Measurements from ENCODE around the gene XYLT1.

The XYLT1 gene

DNA sequence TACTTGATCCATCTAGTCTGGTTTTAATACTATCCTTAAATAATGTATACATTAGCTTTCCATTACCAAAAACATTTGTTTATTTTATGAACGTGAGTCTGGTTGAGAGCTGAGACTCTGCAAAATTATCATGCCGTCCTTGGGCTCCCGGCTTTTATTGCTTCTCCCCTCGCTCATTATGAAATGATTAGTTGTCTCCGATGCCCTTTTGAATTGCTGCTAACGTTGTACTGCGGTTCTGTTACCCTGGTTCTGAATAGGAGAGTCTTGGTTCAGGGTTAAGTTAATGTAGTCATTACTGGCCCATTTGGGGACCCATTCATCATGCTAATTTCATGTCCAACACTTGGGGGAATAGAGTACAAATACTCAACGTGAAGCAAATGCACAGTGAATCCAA is 12.8 kb downstream of the XYLT1 start:
- DNase-seq, result no peak

DNA sequence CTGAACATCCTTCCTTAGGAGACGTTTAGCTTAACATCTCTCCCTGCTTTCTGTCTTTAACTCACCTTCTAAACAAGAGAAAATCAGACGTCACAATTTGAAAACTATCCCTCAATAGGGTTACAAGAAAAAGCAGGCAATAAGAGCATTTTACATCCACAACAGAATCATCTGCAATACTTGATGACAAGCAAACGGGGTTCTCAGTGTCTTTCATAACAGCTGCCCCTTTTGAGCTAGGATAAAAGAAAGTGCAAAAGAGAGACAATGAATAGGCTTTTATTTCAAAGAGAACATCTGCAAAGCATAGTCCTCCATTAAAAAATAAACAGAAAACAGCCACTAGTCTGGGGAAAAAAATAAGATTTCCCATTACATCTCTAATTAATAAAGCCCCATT is 13.2 kb downstream of the XYLT1 start:
- no peak for DNase-seq

DNA sequence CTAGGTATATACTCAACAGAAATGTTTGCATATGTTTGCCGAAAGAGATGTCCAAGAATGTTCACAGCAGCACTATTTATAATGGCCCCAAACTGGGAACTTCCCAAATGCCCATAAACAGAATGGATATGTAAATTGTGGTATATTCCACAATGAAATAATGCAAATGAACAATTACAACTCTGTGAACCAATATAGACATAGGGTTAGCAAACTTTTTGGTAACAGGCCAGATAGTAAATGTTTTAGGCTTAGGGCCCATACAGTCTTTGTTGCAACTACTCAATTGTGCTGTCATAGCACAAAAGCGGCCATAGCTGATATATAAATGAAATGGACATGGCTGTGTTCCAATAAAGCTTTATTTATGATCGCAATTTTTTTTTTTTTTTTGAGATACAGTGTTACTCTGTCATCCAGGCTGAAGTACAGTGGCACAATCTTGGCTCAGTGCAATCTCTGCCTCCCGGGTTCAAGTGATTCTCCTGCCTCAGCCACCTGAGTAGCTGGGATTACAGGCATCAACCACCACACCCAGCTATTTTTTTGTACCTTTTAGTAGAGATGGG is 16.5 kb downstream of the XYLT1 start:
- no peak for DNase-seq

DNA sequence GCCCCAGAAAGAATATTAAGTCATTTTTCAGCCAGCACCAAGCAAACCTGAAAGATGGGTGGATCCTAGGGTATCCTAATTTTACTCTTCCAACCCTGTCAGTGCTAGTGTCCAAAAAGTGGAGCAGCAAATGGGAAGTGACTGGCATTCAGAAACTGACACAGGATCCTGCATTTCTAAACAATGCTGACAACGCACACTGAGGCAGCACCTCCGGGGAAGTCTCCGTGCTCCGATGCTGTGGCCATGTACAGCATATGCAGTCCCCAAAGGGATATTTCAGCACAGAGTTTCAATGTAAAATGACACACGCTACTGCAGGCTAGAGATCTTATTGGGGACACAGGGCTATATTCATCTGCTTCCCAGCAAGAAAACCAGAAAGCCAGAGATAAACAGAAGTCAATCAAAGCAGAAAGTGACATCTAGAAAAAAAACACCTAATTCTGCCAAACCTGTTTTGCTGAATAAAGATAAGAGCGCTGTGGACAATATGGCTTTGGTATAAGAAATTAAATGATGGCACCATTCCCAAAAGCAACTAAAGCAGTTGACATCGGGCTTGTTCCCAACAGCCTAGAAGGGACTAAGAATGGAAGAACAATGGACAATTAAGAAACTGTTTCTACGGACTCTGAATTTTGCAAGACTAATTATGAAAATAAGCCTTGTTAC is 17.3 kb downstream of the XYLT1 start:
- DNase-seq, result no peak

DNA sequence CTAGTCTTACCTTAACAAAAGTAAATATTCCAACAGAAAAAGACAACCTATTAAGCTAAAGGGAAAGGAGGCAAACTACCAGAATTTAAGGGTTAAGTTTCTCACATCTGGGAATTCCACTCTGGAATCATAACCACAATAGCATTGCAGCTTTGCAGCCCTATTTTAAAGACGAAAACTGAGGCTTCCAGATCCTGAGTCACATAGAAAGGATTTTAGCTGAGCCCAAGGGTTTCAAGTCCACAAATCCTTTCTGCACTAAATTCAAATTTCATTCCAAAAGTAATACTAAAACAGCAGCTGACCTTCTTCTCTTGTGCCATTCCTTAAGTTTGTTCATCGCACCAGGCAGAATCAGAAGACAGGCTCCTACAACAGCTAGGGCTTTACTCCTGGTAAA is 17.8 kb downstream of the XYLT1 start:
- no peak for DNase-seq

DNA sequence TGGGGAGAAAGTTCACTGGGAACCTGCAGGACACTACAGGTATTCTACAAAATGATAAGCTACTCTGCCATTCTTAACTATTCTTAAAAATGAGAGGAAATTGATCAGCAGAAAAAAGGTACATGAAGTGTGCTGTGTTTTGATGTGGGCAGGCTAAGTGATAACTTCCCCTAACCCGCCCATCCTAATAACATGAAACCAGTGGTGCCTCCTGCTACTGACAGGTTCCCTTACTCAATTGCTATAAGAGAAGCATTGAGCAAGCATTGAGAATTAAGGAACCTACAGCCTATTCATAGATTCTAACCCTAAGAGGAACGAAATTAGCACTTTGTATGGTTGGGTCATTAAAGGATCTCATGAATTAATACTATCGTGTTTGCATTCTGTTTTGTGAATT is 18.9 kb downstream of the XYLT1 start:
- peak; percentile 74 for DNase-seq

DNA sequence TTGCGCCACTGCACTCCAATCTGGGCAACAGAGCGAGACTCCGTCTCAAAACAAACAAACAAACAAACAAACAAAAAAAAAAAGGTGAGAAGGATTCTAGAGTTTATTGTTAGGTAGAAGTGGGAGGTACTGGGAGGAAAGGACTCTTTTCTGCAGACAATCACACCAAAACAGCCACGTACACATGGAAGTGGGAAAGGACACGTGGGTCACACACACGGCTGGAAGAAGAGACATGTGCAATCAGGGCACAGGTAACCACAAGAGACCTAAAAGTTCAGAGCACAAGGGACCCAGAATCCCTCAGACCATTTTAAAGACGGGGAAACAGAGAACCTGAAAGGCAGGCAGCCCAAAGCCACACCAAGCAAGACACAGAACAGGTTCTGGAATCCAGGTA is 20.5 kb downstream of the XYLT1 start:
- no peak for DNase-seq

DNA sequence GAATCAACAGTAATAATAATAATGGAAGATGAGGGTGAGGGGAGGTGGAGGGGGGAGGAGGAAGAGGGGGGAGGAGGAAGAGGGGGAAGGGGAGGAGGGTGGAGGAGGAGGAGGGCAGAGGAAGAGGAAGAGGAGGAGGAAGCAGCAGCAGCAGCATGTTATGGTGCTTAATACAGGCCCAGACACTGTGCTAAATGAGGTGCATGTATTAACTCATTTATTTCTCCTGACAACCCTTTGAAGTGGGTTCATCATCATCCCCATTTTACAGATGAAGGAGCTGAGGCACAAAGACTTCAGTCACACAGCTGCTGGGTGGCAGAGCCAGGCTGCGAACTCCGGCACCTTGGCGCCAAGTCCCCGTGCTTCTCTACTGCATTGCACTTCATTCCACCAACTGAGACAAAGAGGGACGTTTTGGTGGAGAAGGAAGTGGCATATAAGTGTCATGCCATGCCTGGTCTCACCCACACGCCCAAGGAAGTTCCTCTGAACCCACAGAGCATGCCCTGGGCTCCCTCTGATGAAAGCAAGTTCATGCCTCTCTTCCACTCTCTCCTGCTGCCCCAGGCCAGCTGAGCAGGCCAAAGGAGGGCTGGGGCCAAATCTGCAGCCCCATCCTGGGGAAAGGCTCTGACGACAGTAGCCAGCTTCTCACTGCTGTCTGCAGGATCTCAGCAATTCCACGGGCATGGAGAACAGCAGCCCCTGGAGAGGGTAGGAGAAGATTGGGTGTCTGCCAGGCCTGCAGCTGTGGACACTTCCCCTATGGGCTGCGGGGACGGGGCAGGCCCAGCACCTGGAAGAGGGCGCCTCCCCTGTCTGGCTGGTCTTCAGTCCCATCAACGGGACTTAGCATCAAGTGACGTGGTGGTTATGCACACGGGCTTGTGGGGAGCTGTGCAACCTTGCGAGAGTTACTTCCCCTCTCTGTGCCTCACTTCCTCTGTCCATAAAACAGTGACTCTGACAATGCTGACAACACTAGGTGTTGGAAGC is 21.8 kb downstream of the XYLT1 start:
- peak; percentile 66 for DNase-seq

DNA sequence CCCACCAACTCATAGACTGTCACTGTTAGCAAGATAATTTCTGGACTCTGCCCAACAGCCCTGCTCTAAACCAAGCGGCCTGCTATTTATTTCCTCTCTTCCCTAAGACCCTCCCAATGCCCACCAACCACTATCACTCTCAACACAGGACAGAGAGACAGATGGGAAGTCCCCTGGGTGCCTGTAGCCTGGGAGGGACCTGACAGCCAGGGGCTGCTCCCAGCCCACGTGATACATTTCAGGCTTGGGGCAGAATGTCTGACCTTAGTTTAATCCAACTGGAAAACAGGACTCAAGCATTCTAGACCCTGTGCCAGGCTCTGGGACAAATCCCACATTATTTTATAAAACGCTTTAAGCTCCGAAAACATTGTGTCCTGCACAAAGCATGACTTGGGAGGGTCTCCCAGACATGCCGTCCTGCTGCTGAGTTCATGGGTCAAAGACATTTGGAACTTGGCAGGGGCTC is 23.6 kb downstream of the XYLT1 start:
- no peak for DNase-seq

DNA sequence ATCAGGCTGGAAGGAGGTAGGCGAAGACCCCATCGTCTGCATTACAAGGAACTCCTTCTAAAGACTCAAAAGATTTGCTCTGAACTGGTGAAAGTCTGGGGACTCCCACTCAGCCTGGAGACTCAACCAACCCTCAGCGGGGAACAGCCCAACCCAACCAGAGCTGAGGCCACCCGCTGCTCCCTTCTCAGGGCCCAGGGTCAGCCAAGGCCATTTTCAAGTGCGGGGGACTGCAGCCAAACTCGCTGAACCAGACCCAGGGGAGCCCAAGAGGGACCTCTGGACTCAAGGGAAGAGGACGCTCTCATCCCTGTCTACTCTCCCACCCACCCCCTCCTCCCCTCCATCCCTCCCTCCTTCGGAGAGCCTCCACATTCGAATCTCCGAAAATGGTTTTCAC is 24.1 kb downstream of the XYLT1 start:
- DNase-seq, result no peak

DNA sequence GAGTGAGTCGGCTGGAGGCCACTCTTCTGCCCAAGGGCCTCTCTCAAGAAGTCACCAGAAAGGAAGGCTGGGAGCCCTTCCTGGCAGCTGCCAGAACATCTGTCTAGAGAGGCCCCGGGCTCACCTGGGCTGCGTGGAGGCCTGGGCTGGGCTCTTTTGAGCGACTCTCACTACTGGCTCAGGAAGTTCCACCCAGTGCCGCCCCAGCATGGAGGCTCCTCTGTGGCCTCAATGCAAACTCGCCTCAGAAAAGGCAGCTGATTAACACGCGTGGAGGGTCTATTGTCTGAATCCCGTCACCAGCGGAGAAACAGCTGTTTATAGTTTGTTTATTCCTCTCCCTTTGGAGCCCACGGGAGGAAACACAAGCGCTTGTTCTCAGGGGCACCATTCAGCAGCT is 25.3 kb downstream of the XYLT1 start:
- DNase-seq, result no peak

DNA sequence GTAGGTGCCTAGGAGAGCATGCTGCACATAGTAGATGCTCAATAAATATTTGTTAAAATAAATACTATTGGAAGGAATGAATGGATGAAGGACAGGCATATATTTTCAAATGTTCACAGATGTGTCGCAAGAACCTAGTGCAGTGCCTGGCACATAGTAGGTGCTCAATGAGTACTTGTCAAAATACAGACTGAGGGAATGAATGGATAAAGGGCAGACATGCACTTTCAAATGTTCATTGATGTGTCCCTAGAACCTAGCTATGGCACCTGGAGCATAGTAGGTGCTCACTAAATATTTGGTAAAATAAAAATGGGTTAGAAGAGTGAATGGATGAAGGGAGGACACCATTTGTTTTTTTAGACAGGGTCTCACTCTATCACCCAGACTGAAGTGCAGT is 26.1 kb downstream of the XYLT1 start:
- no peak for DNase-seq

DNA sequence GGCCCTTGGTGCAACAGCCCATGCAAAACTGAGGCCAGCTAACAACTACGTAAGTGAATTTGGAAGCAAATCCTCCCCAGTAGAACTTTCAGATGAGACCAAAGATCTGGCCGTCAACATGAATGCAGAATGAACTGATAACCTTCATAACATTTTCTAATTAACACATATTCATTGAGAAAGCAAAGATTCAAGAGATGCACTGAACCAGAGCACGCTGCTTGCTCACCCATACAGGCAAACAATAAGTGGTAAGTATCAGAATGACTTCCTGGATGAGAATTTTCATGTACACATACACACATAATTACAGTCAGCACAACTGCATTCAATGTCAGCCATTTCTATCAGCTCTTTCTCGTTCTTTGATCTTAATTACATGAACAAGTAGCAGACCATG is 30.6 kb downstream of the XYLT1 start:
- DNase-seq, result no peak

DNA sequence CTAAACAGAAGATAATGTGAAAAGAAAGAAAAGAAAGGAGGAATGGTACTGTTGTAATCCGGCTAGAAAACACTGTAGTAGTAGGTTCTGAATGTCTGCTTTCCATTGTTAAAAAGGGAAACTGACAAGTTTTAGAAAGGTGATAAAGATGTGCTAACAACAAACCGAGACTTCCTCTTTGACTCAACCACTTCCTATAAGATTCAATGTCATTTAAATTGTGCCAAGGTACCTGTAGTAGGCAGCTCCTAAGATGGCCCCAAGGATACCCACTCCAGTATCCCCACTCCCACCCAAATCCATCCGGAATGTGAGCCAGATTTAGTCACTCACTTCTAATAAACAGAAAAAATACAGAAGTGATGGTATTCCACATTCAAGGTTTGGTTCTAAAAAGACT is 31.2 kb downstream of the XYLT1 start:
- no peak for DNase-seq

DNA sequence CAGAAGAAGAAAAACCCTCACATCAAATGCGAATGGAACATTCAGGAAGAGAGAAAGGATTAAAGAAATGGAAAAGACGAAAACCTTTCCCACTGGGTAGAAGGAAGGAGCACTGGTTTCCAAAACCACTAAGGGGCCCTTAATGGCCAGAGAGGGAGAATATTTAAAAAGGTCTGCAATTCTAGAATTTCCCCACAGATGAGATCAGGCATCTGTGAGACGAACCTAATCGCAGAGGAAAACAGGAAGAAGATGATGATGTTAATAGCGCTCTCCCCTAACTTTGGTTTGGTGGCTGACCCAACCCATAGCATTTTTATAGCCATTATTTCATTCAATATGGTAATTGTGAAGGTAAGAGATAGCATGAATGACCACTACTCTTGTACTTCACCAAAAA is 32.8 kb downstream of the XYLT1 start:
- no peak for DNase-seq

DNA sequence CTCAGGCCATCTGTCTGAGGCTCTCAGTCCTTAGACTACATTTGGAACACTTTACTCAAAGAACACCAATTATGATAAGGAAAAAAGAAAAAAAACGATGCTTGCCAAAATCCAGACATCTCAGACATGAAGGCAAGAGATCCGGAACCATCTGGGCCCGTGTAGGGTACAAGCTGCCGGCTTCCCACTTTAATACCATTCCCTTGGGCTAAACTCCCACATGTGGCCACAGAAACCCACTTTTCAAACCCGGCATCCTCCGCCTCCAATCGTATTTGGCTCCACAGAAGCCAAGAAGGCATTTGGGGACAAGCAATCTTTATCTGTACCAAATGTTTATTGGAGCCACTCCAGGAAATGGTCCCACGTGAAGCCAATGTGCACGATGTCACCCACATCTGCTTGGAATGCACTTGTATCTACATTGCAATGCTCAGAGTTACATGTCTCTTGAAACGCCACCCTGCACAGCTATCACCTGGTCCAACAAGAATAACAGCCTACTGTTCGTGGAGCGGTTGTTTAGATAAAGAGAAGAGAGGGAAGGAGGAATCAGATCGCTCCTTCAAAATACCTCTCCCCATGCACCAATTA is 33.5 kb downstream of the XYLT1 start:
- DNase-seq, result peak; percentile 28

DNA sequence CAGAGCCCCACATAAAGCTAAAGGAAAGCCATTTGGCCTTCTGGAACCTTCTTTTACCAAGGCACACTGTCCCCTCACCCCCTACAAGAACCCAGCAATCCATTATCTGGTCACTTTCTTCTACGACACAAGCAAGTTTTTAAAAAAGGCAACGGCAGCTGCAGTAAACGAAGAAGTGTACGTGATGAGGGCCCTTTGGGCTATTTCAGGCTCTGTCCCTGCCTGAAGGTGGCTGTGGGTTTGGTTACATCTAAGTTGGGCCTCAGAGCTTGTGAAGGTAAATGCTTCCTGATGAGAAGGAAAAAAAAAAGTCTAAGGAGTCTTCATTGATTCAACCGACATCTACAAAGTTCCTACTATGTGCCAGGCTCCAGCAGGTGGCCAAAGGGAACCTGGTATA is 35.4 kb downstream of the XYLT1 start:
- DNase-seq, result no peak

DNA sequence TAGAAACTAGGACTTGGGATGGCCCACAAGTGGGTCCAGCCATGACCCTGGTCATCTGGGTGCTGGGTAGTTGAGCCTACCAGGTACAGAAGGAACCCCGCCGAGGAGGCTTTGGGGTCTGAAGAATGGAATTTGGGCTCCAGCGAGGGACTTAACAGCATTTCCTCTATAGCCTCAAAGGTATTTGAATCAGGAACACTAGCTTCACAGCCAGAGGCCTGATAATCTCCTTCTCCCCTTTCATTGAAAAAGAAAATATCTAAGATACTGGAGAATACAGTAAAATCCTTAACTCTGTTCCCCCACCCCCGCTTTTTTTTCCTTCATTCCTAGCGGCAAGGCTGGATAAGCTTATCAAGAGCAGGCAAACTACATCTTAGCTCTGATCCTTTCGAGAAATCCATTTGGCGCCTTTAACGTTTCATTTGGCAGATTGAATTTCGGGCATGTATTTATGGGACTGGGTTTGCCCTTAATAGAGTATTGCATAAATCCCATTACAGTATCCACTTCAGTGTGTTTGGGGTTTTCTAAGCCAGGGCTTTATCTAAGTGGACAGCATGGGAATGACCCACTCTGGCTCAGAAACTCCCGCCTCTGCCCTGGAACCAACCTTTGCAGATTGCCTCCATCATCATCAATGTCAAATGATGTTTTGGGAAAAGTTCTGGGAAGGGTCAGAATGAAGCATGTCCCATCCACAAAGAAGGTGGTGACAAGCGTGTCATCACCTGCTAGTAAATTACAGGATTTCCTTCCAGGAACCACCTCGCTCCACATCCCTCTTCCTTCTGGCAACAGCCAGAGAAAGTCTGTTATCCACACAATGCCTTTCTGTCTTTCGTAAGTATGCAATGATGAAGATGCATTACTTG is 36.9 kb downstream of the XYLT1 start:
- DNase-seq, result no peak

DNA sequence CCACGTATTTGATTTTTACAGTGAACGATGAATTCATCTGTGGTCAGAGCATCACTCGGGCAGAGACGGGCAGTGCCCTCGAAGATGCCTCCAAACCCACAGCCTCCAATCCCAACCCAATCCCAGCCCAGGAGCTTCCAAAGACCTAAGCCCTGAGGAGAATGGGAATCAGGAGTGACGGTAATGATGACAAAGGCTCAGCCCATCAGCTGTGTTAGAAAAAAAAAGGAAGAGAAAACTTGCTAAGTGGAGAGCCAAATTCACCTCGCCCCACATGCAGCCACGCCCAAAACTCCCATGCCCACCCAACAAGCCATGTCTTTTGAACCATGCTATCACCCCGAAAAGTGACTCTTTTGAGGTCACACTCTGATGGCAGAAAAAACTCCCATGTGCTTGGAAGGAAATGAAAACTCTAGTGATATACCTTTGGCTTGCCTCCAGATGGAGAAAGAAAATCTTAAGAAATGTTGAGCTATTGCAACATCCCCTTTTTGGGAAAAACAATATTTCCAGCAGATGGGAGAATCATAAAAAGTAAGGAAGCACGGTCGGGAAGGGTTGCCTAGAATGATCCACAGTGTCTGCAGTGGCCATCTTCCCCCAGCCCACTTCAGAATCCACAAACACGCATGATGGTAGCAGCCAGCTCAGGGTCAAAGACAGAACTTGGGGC is 37.7 kb downstream of the XYLT1 start:
- DNase-seq, result no peak

DNA sequence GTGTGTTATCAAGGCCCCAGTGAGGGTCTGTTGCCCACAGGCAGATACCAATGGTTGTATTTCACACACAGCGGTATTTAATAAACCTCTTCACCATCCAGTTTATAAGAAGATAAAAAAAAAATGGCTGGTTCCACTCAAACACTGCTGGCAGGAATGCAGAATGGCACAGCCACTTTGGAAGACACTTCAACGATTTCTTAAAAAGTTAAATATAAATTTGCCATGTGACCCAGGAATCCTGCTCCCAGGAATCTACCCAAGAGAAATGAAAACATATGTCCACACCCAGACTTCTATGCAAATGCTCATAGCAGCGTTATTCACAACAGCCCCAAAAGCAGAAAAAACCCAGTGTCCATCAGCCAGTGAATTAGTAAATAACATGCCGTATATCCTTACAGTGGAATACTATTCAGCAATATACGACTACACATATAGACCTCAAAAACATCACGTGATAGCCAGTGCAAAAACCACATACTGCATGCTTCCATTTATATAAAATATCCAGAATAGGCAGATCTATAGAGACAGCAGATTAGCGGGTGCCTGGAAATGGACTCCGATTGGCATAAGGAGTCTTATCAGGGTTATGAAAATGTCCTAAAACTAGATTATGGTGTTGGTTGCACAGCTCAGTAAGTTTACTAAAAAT is 38.7 kb downstream of the XYLT1 start:
- DNase-seq, result no peak

DNA sequence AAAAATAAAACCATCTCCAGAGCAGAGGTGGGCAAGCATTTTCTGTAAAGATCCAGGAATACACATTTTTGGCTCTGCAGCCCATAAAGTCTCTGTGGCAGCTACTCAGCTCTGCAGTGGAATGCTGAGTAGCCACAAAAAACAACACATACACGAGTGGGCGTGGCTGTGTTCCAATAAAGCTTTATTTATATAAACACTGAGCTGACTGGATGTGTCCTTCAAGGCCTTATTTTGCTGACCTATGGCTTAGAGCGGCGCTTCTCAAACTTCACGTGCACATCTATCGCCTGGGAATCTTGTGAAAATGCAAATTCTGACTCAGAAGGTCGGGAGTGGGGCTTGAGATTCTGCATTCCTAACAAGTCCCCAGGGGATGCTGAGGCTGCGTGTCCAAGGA is 39.7 kb downstream of the XYLT1 start:
- DNase-seq, result no peak

Measured in hematopoietic multipotent progenitor cell treated with erythropoietin and hydrocortisone succinate and interleukin-3 and kit ligand, for 4 days (in vitro differentiated cells).